GM20000 (cell line): ENCODE measurements around the gene ACOX3.

Experiments used
- DNase-seq: peaks from one replicate; pipeline ENCODE4 v3.0.0; 2012; ENCODE audit warnings: low spot score
- TF ChIP-seq, protein P1 (sequence below): IDR thresholded peaks from 2 replicates; pipeline ENCODE4 v1.5.1; 2012; ENCODE audit warnings: mild to moderate bottlenecking, control low read depth; ENCODE audit errors: extremely low read depth, missing control alignments

Gene ACOX3

DNA sequence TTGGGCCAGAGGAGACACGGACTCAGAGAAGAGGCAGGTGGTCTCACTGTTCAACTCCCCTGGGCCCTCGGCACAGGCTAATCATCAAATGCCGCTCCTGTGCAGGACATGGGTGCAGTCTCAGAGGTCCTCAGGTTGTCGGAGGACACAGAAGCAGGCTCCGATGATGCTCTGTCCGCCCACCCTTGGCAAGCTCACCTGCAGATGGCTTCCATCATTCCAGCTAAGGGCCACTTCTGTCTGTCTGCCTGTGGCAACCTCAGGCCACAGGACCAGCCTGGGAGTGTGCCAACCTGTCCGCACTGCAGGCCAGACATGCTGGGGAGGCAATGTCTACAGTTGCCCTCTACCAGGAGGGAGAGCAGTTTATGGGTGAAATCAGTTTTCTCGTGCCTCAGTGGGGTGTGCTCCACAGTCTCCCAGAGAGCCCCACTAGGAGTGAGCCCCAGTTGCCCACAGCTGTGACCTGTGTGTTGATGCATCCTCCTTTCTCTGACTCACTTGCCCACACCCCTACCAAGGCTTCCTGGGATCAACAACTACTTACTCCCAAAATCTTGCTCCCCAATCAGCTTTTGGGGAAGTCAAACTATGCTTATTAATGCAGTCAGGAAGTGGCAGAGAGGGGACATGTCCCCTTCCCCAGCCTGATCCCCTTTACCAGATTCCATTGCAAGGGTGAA lies 115.1 kb downstream of the ACOX3 start:
- TF ChIP-seq, protein P1, sequence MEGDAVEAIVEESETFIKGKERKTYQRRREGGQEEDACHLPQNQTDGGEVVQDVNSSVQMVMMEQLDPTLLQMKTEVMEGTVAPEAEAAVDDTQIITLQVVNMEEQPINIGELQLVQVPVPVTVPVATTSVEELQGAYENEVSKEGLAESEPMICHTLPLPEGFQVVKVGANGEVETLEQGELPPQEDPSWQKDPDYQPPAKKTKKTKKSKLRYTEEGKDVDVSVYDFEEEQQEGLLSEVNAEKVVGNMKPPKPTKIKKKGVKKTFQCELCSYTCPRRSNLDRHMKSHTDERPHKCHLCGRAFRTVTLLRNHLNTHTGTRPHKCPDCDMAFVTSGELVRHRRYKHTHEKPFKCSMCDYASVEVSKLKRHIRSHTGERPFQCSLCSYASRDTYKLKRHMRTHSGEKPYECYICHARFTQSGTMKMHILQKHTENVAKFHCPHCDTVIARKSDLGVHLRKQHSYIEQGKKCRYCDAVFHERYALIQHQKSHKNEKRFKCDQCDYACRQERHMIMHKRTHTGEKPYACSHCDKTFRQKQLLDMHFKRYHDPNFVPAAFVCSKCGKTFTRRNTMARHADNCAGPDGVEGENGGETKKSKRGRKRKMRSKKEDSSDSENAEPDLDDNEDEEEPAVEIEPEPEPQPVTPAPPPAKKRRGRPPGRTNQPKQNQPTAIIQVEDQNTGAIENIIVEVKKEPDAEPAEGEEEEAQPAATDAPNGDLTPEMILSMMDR, result no peak
- DNase-seq, result no peak

DNA sequence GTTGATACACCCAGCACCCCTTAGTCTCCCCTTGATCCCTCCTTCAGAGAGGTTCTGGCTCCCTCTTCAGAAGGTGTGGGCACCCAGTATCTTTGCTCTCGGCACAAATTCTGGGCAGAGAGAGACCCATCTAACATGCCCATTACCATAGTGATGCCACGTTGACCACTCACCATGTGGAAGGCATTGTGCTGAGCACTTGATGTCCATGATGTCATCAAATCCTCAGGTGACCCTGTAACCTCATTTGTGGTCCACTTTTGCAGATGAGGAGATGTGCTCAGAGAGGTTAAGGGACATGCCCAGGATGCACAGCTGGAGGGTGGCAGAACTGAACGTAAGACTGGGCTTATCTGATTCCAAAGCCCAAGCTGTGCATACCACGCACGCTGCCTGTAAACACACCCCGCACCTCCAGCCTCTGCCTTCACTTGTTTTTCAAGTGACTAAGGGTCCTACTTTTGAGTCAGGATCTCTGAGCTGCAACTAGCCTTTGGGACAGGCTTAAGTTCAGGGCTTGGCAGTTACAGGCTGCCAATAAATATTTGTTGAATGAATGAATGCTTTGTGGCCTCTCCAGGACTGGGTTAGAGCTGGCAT lies 115.8 kb downstream of the ACOX3 start:
- DNase-seq, result no peak
- TF ChIP-seq, protein P1, result no peak

DNA sequence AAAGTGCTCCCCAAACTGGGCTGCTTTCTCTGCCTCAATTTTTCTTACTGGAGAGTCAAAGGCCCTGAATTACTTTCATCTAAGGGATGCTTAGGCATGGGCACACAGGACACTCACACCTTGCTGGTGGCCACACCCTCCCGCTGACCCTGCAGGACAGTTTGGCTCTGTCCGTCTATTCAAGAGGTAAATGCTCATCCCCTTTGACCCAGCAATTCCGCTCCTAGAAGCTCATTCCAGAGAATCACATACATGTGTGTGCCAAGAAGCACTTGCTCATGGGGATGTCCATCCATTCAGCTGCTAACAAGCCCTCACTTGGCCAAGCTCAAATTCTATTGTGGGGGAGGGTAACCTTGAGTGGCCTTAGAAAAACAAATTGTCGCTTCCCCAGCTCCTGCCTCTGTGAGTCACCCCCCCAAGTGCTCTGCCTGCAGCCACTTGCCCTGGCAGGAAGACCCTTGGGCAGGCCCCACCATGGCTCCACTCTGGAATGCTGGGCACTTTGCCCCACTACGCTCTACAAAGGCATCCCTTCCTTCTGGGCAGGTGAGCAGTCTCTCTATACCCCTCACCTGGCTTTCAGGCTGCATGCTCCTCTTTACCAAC lies 116.5 kb downstream of the ACOX3 start:
- no peak for DNase-seq

DNA sequence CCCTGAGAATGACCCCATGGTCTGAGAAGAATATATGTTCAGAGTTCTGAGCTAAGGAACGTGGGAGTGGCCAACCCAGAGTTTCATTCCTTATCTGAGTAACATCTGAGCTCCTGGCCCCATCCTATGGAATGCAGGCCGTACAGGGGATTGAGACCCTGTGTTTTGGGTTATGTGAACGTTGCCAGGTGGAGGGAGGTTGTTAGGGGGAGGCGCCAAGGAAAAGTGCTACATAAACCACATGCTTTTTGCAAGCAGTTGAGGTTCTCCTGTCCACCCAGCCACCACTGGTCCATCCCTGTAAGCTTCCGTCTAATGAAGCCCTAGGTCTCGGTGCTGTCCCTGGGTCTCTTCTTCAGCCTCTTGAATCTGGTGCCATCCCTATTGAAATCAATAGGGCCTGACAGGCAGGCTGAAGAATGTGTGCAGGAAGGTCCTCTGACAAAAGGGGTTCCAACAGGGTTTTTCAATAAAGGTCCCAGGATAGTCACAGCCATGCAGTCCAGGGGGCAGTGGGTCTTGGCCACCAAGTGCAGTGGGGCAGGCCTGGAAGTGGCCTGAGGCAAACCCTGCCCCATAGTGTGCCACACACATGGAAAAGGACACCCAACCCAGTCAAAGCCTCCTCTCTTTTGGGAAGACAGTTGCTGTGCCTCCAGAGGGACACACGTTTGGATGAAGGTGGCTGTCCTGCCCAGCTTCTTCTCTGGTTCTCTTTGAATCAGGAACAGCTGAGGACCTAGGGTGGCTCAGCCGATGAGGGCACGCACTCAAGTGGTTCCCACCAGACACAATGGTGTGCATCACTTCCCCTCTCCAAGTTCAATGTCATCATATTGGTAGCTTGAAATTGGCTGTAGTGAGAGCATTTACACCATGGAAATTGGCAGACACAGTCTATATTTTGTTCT lies 117.5 kb downstream of the ACOX3 start:
- TF ChIP-seq, protein P1, result no peak

More for the DNA sequence above, 116.5 kb downstream of the ACOX3 start:
- TF ChIP-seq, protein P1, result no peak

DNA sequence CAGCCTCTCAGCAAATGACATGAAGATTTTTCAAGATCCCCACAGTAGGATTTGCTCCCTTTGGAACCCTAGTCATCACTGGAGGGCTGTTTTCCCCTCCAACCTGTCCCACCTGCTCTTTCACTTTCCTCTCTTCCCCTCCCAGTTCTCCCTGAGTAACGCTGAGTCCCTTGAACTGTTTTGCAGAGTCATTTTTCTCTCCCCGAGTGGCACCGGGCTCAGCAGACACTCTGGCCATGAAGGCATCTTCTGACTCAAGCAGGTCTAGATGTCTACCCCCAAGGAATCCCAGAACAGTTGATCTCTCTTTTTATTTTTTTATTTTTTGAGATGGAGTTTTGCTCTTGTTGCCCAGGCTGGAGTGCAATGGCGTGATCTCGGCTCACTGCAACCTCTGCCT lies 118.8 kb downstream of the ACOX3 start:
- TF ChIP-seq, protein P1, result no peak

More for the DNA sequence above, 117.5 kb downstream of the ACOX3 start:
- no peak for DNase-seq

DNA sequence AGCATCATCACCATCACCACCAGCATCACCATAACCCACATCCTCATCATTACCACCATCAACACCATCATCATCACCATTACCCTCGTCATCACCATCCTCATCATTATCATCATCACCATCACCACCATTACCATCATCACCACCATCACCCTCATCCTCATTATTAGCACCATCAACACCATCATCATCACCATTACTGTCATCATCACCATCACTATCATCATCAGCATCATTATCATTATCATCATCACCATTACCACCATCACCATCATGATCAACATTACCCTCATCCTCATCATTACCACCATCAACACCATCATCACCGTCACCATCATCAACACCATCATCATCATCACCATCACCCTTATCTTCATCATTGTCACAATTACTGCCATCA lies 119.3 kb downstream of the ACOX3 start:
- TF ChIP-seq, protein P1, result no peak
- DNase-seq, result no peak

More for the DNA sequence above, 118.8 kb downstream of the ACOX3 start:
- no peak for DNase-seq
